Loucy (cell line): Measurements from ENCODE around the gene LSP1.

ENCODE experiments used
- H2AFZ ChIP-seq: fragments of 200-600 bp; sonication (generic); 2 replicates; pipeline ENCODE4 v1.6.0; 2016; ENCODE audit warnings: antibody characterized with exemption, mild to moderate bottlenecking, low read length, moderate library complexity
- H3F3A ChIP-seq: fragments of 200-600 bp; 2 replicates; pipeline ENCODE4 v1.6.0; 2016; ENCODE audit warnings: antibody characterized with exemption, low read depth, mild to moderate bottlenecking
- H3K27me3 ChIP-seq: fragments of 200-600 bp; sonication (generic); 2 replicates; pipeline ENCODE4 v1.6.1; 2014; ENCODE audit warnings: low read length, mild to moderate bottlenecking; ENCODE audit not compliant: insufficient read depth, poor library complexity, severe bottlenecking
- H3K36me3 ChIP-seq: fragments of 200-600 bp; sonication (generic); 2 replicates; pipeline ENCODE4 v1.6.1; 2016; ENCODE audit warnings: low read length; ENCODE audit not compliant: insufficient read depth
- H3K4me1 ChIP-seq: fragments of 200-600 bp; sonication (generic); 2 replicates; pipeline ENCODE4 v1.5.1; 2014; ENCODE audit warnings: low read length, mild to moderate bottlenecking; ENCODE audit not compliant: insufficient read depth, poor library complexity, severe bottlenecking
- H3K4me2 ChIP-seq: fragments of 200-600 bp; sonication (generic); 2 replicates; pipeline ENCODE4 v1.6.0; 2014; ENCODE audit warnings: antibody characterized with exemption, low read length, low read depth, mild to moderate bottlenecking; ENCODE audit not compliant: poor library complexity, severe bottlenecking
- H3K4me3 ChIP-seq: fragments of 200-600 bp; sonication (generic); 2 replicates; pipeline ENCODE4 v1.5.1; 2014; ENCODE audit warnings: low read length, mild to moderate bottlenecking, mixed read lengths; ENCODE audit not compliant: poor library complexity, severe bottlenecking
- H3K79me2 ChIP-seq: fragments of 200-600 bp; sonication (generic); 2 replicates; pipeline ENCODE4 v1.6.1; 2014; ENCODE audit warnings: low read length; ENCODE audit not compliant: insufficient read depth
- H3K9ac ChIP-seq: fragments of 200-600 bp; sonication (generic); 2 replicates; pipeline ENCODE4 v1.6.0; 2014; ENCODE audit warnings: mild to moderate bottlenecking, low read depth, low read length, moderate library complexity; ENCODE audit not compliant: poor library complexity, severe bottlenecking
- H3K9me2 ChIP-seq: fragments of 200-600 bp; sonication (generic); replicated peaks from 2 replicates; pipeline ENCODE4 v1.6.1; 2016; ENCODE audit warnings: low read depth, low read length, mixed read lengths
- H3K9me3 ChIP-seq: fragments of 200-600 bp; sonication (generic); 2 replicates; pipeline ENCODE4 v1.6.1; 2014; ENCODE audit warnings: mild to moderate bottlenecking, antibody characterized with exemption, low read length, low read depth; ENCODE audit not compliant: insufficient read depth
- H4K20me1 ChIP-seq: fragments of 200-600 bp; sonication (generic); 2 replicates; pipeline ENCODE4 v1.6.0; 2014; ENCODE audit warnings: antibody characterized with exemption, low read length, mild to moderate bottlenecking; ENCODE audit not compliant: insufficient read depth, poor library complexity, severe bottlenecking
- EZH2phosphoT487 ChIP-seq: fragments of 200-600 bp; IDR thresholded peaks from 2 replicates; pipeline ENCODE4 v1.6.1; 2018; ENCODE audit warnings: antibody characterized with exemption, mild to moderate bottlenecking, moderate library complexity, borderline replicate concordance
- TF ChIP-seq, protein P1 (sequence below): fragments of 200-600 bp; sonication (generic); conservative IDR thresholded peaks from 2 replicates; pipeline ENCODE4 v1.5.1; 2014; ENCODE audit warnings: mild to moderate bottlenecking, antibody characterized with exemption, low read length

The LSP1 gene

DNA sequence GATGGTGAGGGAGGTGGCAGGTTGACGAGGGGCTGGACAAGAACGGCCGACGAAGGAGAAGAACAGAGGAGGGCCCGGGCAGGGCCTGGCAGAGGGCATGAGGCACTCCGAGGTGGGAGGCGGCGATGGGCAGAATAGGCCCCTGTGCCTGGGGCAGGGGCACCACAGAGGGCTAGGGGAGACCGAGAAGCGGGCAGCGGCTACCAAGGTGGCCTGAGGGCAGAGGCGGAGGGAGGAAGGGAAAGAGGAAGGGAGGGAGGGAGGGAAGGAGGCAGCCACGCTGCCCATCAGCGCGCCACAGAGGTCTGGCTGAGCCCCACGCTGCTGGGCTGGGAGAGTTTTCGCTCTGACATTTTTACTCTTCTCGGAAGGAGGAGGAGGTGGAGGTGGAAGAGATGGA, 11.3 kb downstream of the LSP1 start:
- H3K9ac ChIP-seq: no peak overlapping the region
- no peaks in the 10 kb centered on the region for H3K36me3 ChIP-seq
- H3K27me3 ChIP-seq: no peaks in the 10 kb centered on the region
- H3K9me3 ChIP-seq: no peaks in the 10 kb centered on the region
- no peak overlapping the region for H2AFZ ChIP-seq
- TF ChIP-seq, protein P1, sequence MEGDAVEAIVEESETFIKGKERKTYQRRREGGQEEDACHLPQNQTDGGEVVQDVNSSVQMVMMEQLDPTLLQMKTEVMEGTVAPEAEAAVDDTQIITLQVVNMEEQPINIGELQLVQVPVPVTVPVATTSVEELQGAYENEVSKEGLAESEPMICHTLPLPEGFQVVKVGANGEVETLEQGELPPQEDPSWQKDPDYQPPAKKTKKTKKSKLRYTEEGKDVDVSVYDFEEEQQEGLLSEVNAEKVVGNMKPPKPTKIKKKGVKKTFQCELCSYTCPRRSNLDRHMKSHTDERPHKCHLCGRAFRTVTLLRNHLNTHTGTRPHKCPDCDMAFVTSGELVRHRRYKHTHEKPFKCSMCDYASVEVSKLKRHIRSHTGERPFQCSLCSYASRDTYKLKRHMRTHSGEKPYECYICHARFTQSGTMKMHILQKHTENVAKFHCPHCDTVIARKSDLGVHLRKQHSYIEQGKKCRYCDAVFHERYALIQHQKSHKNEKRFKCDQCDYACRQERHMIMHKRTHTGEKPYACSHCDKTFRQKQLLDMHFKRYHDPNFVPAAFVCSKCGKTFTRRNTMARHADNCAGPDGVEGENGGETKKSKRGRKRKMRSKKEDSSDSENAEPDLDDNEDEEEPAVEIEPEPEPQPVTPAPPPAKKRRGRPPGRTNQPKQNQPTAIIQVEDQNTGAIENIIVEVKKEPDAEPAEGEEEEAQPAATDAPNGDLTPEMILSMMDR: no peak
- no peak for TF ChIP-seq EZH2phosphoT487
- peaks cover 28% of the 10 kb centered on the region; the same call in 1 of the 2 replicates for H3K79me2 ChIP-seq
- no peaks in the 10 kb centered on the region for H3F3A ChIP-seq
- H3K4me2 ChIP-seq: no peak overlapping the region
- no peaks in the 10 kb centered on the region for H3K9me2 ChIP-seq
- H4K20me1 ChIP-seq: peaks cover 4% of the 10 kb centered on the region
- H3K4me1 ChIP-seq: no peaks in the 10 kb centered on the region
- no peak overlapping the region for H3K4me3 ChIP-seq

DNA sequence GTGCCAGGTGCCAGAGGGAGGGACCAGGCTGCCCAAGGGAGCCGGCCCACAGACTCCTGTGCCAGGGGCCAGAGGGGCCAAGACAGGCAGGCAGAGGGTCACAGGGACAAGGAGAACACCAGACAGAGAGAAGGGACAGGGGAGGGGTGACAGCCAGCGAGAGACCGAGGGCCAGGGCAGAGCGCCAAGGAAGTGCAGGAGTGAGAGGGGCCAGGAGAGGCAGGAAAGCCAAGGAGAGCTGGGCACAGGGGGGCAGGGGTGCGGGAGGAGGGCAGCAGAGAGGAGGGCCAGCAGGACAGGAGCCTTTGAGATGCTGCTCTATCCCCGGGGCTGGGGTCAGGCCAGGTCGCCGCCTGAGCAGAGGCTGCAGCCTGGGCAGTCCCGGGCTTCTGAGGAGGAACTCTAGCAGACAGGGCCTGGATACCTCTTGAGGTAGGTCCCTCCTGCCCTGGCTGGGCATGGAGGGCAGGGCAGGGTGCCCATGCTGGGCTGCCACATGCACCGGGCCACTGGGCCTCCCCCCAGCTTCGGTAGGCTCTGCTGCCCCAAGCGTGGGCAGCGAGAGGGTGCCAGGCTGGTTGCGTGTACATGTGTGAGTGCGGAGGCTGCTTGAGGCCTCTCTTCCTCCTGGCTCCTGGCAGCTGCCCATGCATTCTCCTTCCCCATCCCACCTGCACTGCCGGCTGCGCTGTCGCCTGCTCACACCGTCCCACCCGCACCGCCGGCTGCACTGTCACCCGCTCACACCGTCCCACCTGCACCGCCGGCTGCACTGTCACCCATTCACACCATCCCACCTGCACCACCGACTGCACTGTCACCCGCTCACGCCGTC, 12.2 kb downstream of the LSP1 start:
- no peaks in the 10 kb centered on the region for H3F3A ChIP-seq
- H3K79me2 ChIP-seq: peaks cover 28% of the 10 kb centered on the region; the same call in 1 of the 2 replicates
- H3K9me2 ChIP-seq: no peaks in the 10 kb centered on the region
- H2AFZ ChIP-seq: no peak overlapping the region
- no peak for TF ChIP-seq EZH2phosphoT487
- no peaks in the 10 kb centered on the region for H3K27me3 ChIP-seq
- no peak overlapping the region for H3K4me3 ChIP-seq
- no peak overlapping the region for H3K4me2 ChIP-seq
- H3K36me3 ChIP-seq: no peaks in the 10 kb centered on the region
- no peaks in the 10 kb centered on the region for H3K4me1 ChIP-seq
- H4K20me1 ChIP-seq: peaks cover 4% of the 10 kb centered on the region
- H3K9ac ChIP-seq: no peak overlapping the region
- H3K9me3 ChIP-seq: no peaks in the 10 kb centered on the region

- no peaks in the 10 kb centered on the region for H3K9me2 ChIP-seq
- no peak for TF ChIP-seq EZH2phosphoT487
- TF ChIP-seq, protein P1: no peak
- H3K9ac ChIP-seq: no peak overlapping the region
- no peaks in the 10 kb centered on the region for H3K9me3 ChIP-seq
- no peak overlapping the region for H3K4me3 ChIP-seq
- H3F3A ChIP-seq: no peaks in the 10 kb centered on the region
- no peak overlapping the region for H3K4me2 ChIP-seq
- H3K4me1 ChIP-seq: no peaks in the 10 kb centered on the region
- H4K20me1 ChIP-seq: peaks cover 2% of the 10 kb centered on the region
- no peaks in the 10 kb centered on the region for H3K36me3 ChIP-seq
- H3K79me2 ChIP-seq: peaks cover 27% of the 10 kb centered on the region; the same call in 1 of the 2 replicates
- H3K27me3 ChIP-seq: no peaks in the 10 kb centered on the region
- no peak overlapping the region for H2AFZ ChIP-seq
These were observed 13.3 kb downstream of the LSP1 start for GRCh38 chr11:1866226-1866625.

DNA sequence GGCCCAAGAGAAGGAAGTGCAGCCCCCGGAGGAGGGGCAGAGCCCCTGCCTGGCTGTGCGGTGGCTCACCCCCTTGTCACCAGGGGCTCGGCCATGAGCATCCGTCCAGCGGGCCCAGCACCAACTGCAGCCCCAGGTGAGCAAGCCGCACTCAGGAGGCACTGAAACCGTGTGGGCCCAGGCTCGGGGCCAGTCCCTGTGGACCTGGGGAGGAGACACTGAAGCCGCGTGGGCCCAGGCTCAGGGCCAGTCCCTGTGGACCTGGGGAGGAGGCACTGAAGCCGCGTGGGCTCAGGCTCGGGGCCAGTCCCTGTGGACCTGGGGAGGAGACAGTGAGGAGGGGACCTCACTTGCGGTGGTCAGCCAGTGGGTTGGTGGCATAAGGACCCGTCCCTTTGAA, 13.9 kb downstream of the LSP1 start:
- no peaks in the 10 kb centered on the region for H3K36me3 ChIP-seq
- no peaks in the 10 kb centered on the region for H3K27me3 ChIP-seq
- H3K4me2 ChIP-seq: no peak overlapping the region
- H3K9me2 ChIP-seq: no peaks in the 10 kb centered on the region
- peaks cover 21% of the 10 kb centered on the region; the same call in 1 of the 2 replicates for H3K79me2 ChIP-seq
- no peaks in the 10 kb centered on the region for H3K9me3 ChIP-seq
- H3K4me1 ChIP-seq: no peaks in the 10 kb centered on the region
- no peak overlapping the region for H3K4me3 ChIP-seq
- no peak overlapping the region for H2AFZ ChIP-seq
- TF ChIP-seq, protein P1: no peak
- no peak for TF ChIP-seq EZH2phosphoT487
- H3K9ac ChIP-seq: no peak overlapping the region
- no peaks in the 10 kb centered on the region for H3F3A ChIP-seq
- no peaks in the 10 kb centered on the region for H4K20me1 ChIP-seq
